ENCODE data around the gene GID8. TPM values are rescaled to one million over a fixed set of nuclear protein-coding genes. Genes with fewer than 3 reads are reported as not detected.

The GID8 gene
- total and polyA plus RNA-seq, 2 of the 13 experiments (the other 11 are each of a cell fraction or from before 2014, with no cell fraction given) = 39.6 to 59.8 TPM

DNA sequence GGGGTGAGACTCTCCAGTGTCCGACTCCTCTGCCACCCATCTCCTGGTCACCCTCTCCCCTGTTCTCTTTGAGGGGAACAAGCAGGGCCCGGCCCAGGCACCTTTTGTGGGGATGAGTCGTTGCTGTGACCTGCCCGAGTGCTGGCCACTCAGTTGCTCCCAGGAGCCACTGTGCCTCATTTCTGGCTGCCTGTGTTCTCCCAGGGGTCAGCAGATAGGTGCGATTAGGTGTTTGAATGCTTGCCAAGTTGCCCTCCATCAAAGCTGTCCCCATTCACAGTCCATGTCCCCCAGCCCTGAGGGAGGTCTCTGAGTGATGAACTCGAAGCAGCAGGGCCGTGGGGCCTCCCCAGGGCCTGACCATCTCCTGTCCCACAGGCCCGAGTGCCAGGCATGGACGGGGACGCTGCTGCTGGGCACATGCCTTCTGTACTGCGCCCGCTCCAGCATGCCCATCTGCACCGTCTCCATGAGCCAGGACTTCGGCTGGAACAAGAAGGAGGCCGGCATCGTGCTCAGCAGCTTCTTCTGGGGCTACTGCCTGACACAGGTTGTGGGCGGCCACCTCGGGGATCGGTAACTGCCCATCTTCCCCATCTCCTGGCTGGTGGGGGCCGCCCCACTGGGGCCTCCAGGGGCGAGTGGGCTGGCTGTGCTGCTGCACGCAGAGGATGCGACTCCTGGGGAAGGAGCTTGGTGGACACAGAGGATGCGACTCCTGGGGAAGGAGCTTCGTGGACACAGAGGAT, 18.6 kb downstream of the GID8 start (continued):
- TF ChIP-seq MAZ (IDR thresholded peaks at IDR 0.05; ENCODE audit: borderline replicate concordance, low read depth, low read length) (no peak), MAZ (CRISPR knock-in tag; IDR thresholded peaks at IDR 0.05; ENCODE audit: low read depth) (0 out of 2 replicates have a peak, but pooled peaks have one; percentile 44), ZNF331 (CRISPR knock-in tag; IDR thresholded peaks at IDR 0.05) (no peak), NCOR1 (IDR thresholded peaks at IDR 0.05; ENCODE audit: borderline replicate concordance, low read length) (no peak), HOXA3 (CRISPR knock-in tag; IDR thresholded peaks at IDR 0.05) (no peak), RBFOX2 (IDR thresholded peaks at IDR 0.05; ENCODE audit: low read depth, low read length) (peak; percentile 66), ATM (IDR thresholded peaks at IDR 0.05; ENCODE audit: borderline replicate concordance) (no peak), ZNF605 (CRISPR knock-in tag; IDR thresholded peaks at IDR 0.05) (0 out of 2 replicates have a peak, but pooled peaks have one; percentile 61), FOXM1 (CRISPR knock-in tag; IDR thresholded peaks at IDR 0.05) (no peak), ZNF883 (CRISPR knock-in tag; IDR thresholded peaks at IDR 0.05; ENCODE audit: not compliant biosample characterization) (no peak), RORA (CRISPR knock-in tag; IDR thresholded peaks at IDR 0.05) (no peak), FOXJ3 (CRISPR knock-in tag; IDR thresholded peaks at IDR 0.05; ENCODE audit: borderline replicate concordance) (no peak), ZNF33B (CRISPR knock-in tag; IDR thresholded peaks at IDR 0.05) (no peak)
- TF ChIP-seq, protein P1, sequence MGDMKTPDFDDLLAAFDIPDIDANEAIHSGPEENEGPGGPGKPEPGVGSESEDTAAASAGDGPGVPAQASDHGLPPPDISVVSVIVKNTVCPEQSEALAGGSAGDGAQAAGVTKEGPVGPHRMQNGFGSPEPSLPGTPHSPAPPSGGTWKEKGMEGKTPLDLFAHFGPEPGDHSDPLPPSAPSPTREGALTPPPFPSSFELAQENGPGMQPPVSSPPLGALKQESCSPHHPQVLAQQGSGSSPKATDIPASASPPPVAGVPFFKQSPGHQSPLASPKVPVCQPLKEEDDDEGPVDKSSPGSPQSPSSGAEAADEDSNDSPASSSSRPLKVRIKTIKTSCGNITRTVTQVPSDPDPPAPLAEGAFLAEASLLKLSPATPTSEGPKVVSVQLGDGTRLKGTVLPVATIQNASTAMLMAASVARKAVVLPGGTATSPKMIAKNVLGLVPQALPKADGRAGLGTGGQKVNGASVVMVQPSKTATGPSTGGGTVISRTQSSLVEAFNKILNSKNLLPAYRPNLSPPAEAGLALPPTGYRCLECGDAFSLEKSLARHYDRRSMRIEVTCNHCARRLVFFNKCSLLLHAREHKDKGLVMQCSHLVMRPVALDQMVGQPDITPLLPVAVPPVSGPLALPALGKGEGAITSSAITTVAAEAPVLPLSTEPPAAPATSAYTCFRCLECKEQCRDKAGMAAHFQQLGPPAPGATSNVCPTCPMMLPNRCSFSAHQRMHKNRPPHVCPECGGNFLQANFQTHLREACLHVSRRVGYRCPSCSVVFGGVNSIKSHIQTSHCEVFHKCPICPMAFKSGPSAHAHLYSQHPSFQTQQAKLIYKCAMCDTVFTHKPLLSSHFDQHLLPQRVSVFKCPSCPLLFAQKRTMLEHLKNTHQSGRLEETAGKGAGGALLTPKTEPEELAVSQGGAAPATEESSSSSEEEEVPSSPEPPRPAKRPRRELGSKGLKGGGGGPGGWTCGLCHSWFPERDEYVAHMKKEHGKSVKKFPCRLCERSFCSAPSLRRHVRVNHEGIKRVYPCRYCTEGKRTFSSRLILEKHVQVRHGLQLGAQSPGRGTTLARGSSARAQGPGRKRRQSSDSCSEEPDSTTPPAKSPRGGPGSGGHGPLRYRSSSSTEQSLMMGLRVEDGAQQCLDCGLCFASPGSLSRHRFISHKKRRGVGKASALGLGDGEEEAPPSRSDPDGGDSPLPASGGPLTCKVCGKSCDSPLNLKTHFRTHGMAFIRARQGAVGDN (CRISPR knock-in tag; IDR thresholded peaks at IDR 0.05) = no peak; the same call in 1 of the 2 replicates
- TF ChIP-seq, protein P2, sequence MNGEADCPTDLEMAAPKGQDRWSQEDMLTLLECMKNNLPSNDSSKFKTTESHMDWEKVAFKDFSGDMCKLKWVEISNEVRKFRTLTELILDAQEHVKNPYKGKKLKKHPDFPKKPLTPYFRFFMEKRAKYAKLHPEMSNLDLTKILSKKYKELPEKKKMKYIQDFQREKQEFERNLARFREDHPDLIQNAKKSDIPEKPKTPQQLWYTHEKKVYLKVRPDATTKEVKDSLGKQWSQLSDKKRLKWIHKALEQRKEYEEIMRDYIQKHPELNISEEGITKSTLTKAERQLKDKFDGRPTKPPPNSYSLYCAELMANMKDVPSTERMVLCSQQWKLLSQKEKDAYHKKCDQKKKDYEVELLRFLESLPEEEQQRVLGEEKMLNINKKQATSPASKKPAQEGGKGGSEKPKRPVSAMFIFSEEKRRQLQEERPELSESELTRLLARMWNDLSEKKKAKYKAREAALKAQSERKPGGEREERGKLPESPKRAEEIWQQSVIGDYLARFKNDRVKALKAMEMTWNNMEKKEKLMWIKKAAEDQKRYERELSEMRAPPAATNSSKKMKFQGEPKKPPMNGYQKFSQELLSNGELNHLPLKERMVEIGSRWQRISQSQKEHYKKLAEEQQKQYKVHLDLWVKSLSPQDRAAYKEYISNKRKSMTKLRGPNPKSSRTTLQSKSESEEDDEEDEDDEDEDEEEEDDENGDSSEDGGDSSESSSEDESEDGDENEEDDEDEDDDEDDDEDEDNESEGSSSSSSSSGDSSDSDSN (CRISPR knock-in tag; IDR thresholded peaks at IDR 0.05) = no peak
- TF ChIP-seq, protein P3, sequence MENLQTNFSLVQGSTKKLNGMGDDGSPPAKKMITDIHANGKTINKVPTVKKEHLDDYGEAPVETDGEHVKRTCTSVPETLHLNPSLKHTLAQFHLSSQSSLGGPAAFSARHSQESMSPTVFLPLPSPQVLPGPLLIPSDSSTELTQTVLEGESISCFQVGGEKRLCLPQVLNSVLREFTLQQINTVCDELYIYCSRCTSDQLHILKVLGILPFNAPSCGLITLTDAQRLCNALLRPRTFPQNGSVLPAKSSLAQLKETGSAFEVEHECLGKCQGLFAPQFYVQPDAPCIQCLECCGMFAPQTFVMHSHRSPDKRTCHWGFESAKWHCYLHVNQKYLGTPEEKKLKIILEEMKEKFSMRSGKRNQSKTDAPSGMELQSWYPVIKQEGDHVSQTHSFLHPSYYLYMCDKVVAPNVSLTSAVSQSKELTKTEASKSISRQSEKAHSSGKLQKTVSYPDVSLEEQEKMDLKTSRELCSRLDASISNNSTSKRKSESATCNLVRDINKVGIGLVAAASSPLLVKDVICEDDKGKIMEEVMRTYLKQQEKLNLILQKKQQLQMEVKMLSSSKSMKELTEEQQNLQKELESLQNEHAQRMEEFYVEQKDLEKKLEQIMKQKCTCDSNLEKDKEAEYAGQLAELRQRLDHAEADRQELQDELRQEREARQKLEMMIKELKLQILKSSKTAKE (CRISPR knock-in tag; IDR thresholded peaks at IDR 0.05; ENCODE audit: borderline replicate concordance) = no peak
- TF ChIP-seq, protein P4, sequence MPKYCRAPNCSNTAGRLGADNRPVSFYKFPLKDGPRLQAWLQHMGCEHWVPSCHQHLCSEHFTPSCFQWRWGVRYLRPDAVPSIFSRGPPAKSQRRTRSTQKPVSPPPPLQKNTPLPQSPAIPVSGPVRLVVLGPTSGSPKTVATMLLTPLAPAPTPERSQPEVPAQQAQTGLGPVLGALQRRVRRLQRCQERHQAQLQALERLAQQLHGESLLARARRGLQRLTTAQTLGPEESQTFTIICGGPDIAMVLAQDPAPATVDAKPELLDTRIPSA (CRISPR knock-in tag; IDR thresholded peaks at IDR 0.05; ENCODE audit: borderline replicate concordance) = 0 out of 2 replicates have a peak, but pooled peaks have one; percentile 1
